Upper lobe of left lung (tissue), 6 donors: ENCODE measurements around the gene ARID4B. TPM values are rescaled to one million over a fixed set of nuclear protein-coding genes. Genes with fewer than 3 reads are reported as not detected.

Experiments
- ATAC-seq, 2 donors: fragments of 200-7000 bp; cut with Tn5 transposase; one replicate each; pipeline ENCODE4 v1.9.1; 2022; ENCODE audit warnings: mild to moderate bottlenecking in 2 of 2, moderate library complexity in 2 of 2; ENCODE audit not compliant: low FRiP score in 2 of 2
- DNase-seq, 2 donors: peaks; one replicate each; pipeline ENCODE4 v3.0.0-alpha.2; 2019 to 2020
- H3K27ac ChIP-seq, 4 donors: fragments of 200-600 bp; sonication (generic); one replicate each; pipeline ENCODE4 v1.5.1; 2016 to 2019
- H3K27me3 ChIP-seq, 4 donors: fragments of 200-600 bp; sonication (generic); one replicate each; pipeline ENCODE4 v1.5.1; 2017 to 2019
- H3K36me3 ChIP-seq, 4 donors: fragments of 200-600 bp; sonication (generic); one replicate each; pipeline ENCODE4 v1.5.1; 2016 to 2019
- H3K4me1 ChIP-seq, 4 donors: fragments of 200-600 bp; sonication (generic); one replicate each; pipeline ENCODE4 v1.5.1; 2018 to 2019
- H3K4me3 ChIP-seq, 4 donors: fragments of 200-600 bp; sonication (generic); one replicate each; pipeline ENCODE4 v1.5.1; 2017 to 2019; ENCODE audit warnings: mild to moderate bottlenecking in 2 of 4, moderate library complexity in 1 of 4
- H3K9me3 ChIP-seq, 4 donors: fragments of 200-600 bp; sonication (generic); one replicate each; pipeline ENCODE4 v1.5.1; 2018 to 2019
- EP300 ChIP-seq, 4 donors: sonication (generic); formaldehyde crosslinking; IDR thresholded peaks; one replicate each; pipeline ENCODE4 v1.5.1; 2017; ENCODE audit warnings: antibody characterized with exemption in 4 of 4, control low read depth in 2 of 4
- POLR2A ChIP-seq, 4 donors: fragments of 450-650 bp; IDR thresholded peaks; one replicate each; pipeline ENCODE4 v1.5.1; 2016 to 2017; ENCODE audit warnings: antibody characterized with exemption in 4 of 4, mild to moderate bottlenecking in 2 of 4
- POLR2AphosphoS5 ChIP-seq, 2 donors: sonication (generic); formaldehyde crosslinking; IDR thresholded peaks; one replicate each; pipeline ENCODE4 v1.5.1; 2017; ENCODE audit warnings: antibody characterized with exemption in 2 of 2
- WGBS, 2 donors: methylation state at CpG; one replicate each; pipeline ENCODE4 v1.1.5; 2017 to 2018; 5-methylcytosine and 5-hydroxymethylcytosine counted together
- total RNA-seq, 6 donors: library from RNA; depleted of rRNA in 4 of 6; stranded (reverse); fragments of >200 nt in 4 of 6; gene quantifications; one replicate each; pipeline versions ENCODE4 v1.1.0 to v1.2.1, GENCODE V29; 2016 to 2021
- TF ChIP-seq, protein P1 (sequence below), 6 experiments: fragments of 450-650 bp in 4 of 6; fragments of 200-600 bp in 2 of 6; sonication (generic) in 2 of 6; IDR thresholded peaks; one replicate each; pipeline ENCODE4 v1.5.1; 2016 to 2019; ENCODE audit warnings: antibody characterized with exemption in 6 of 6
- donor health status: DM: no; HTN: no; CAD: no; lungs with moderate emphysema.
- donor health status: DM: no; HTN: yes; CAD: no; lungs with severe emphysema.

Gene ARID4B, protein sequence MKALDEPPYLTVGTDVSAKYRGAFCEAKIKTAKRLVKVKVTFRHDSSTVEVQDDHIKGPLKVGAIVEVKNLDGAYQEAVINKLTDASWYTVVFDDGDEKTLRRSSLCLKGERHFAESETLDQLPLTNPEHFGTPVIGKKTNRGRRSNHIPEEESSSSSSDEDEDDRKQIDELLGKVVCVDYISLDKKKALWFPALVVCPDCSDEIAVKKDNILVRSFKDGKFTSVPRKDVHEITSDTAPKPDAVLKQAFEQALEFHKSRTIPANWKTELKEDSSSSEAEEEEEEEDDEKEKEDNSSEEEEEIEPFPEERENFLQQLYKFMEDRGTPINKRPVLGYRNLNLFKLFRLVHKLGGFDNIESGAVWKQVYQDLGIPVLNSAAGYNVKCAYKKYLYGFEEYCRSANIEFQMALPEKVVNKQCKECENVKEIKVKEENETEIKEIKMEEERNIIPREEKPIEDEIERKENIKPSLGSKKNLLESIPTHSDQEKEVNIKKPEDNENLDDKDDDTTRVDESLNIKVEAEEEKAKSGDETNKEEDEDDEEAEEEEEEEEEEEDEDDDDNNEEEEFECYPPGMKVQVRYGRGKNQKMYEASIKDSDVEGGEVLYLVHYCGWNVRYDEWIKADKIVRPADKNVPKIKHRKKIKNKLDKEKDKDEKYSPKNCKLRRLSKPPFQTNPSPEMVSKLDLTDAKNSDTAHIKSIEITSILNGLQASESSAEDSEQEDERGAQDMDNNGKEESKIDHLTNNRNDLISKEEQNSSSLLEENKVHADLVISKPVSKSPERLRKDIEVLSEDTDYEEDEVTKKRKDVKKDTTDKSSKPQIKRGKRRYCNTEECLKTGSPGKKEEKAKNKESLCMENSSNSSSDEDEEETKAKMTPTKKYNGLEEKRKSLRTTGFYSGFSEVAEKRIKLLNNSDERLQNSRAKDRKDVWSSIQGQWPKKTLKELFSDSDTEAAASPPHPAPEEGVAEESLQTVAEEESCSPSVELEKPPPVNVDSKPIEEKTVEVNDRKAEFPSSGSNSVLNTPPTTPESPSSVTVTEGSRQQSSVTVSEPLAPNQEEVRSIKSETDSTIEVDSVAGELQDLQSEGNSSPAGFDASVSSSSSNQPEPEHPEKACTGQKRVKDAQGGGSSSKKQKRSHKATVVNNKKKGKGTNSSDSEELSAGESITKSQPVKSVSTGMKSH (N-terminal part only)
- 10 to 100 TPM; 31.1 to 90.1 (median 51.3) TPM for total RNA-seq

DNA sequence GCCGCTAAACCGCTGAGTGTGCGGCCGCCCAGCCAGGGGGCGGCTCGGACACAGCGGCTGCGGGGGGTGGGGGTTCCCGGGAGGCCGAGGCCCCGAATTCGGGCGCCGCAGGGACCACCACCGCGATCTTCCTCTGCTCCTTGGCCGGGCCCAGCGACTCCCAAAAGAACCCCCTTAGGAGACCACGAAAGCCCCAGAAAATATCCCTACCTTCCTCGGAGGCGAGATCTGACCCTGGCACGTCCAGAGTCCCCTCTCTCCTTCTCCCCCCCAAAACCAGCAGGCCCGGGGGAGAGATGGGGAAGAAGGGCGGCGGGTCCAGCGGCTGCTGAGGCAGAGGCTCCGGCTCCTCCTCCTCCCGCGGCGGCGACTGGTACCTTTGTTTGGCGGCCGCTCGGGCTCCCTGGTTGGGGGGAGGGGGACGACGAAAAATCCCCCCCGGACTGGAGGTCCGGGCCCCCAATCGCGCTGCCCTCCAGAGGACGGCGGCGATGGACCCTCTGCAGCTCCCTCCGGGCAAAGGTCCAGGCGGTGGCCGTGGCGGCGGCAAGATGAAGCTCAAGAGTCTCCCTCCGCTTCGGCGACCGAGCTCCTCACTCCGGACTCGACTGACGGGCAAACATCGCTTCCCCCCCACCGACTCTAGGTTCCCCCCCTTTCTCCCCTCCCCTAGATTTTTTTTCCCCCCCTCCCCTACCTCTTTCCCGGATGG lies at the start of gene ARID4B:
Gene ARID4B, minus strand, starts transcription at position 621 of the 712 bp plus-strand sequence. CDS start 1,260 bp downstream, outside the sequence.
- H3K36me3 ChIP-seq, result no peaks in the 10 kb centered on the region
- H3K9me3 ChIP-seq, result no peaks in the 10 kb centered on the region
- peak within 1 kb of the TSS; percentile 95 to 97 (median 96) for H3K27ac ChIP-seq
- no peaks in the 10 kb centered on the region for H3K27me3 ChIP-seq
- TF ChIP-seq POLR2AphosphoS5 (IDR thresholded peaks at IDR 0.05) (peak; percentile 71 to 76), POLR2A (IDR thresholded peaks at IDR 0.05) (peak in 3 of 4 donors; percentile 65 to 95 (median 69)), EP300 (IDR thresholded peaks at IDR 0.05) (no peak)
- TF ChIP-seq, protein P1, sequence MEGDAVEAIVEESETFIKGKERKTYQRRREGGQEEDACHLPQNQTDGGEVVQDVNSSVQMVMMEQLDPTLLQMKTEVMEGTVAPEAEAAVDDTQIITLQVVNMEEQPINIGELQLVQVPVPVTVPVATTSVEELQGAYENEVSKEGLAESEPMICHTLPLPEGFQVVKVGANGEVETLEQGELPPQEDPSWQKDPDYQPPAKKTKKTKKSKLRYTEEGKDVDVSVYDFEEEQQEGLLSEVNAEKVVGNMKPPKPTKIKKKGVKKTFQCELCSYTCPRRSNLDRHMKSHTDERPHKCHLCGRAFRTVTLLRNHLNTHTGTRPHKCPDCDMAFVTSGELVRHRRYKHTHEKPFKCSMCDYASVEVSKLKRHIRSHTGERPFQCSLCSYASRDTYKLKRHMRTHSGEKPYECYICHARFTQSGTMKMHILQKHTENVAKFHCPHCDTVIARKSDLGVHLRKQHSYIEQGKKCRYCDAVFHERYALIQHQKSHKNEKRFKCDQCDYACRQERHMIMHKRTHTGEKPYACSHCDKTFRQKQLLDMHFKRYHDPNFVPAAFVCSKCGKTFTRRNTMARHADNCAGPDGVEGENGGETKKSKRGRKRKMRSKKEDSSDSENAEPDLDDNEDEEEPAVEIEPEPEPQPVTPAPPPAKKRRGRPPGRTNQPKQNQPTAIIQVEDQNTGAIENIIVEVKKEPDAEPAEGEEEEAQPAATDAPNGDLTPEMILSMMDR (IDR thresholded peaks at IDR 0.05), result no peak
- peak in 1 of 2 donors; percentile 93 for DNase-seq
- peaks cover 51 to 65% (median 55%) of the 10 kb centered on the region in 4 donors for H3K4me1 ChIP-seq
- peak; percentile 11 to 51 for ATAC-seq
- 0 to 1% methylated on average over 29 to 40 of the region's 58 CpGs for WGBS, 2 donors
- H3K4me3 ChIP-seq, result peak within 1 kb of the TSS; percentile 67 to 96 (median 88)

DNA sequence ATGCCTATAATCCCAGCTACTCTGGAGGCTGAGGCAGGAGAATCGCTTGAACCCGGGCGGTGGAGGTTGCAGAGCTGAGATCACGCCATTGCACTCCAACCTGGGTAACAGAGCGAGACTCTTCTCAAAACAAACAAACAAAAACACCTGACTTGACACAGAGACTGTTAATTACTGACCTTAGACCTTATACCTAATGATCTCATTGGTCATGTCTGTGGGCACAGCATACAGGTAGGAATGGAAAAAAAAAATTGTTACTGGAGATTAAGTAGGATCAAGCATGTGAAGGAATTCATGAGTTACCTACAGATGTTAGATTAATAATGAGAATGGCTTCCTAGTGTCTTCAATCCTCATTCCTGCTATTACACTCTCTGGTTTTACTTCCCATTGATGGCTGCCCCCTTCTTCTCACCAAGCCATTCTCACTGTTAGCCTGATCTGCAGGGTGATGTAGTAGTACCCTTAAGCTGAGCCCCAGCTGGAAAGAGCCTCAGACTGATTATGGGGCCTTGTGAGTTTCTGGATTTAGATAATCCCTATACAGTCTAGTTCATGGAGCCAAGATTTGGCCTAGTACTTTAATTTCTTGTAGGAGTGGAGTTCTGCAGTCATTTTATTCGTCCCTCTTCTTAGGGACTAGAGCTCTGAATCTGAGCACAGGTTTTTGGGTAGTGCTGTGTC lies 48.1 kb upstream of the ARID4B start:
- peaks cover 0 to 22% (median 5%) of the 10 kb centered on the region in 4 donors for H3K36me3 ChIP-seq
- no peak for DNase-seq
- TF ChIP-seq, protein P1 (IDR thresholded peaks at IDR 0.05), result no peak
- TF ChIP-seq POLR2AphosphoS5 (IDR thresholded peaks at IDR 0.05), result no peak
- H3K9me3 ChIP-seq, result no peaks in the 10 kb centered on the region
- no peak for ATAC-seq
- H3K27ac ChIP-seq, result no peak overlapping the region
- no peak overlapping the region for H3K4me3 ChIP-seq
- H3K27me3 ChIP-seq, result no peaks in the 10 kb centered on the region
- 93 to 96% methylated on average over 6 of the region's 6 CpGs for WGBS, 2 donors
- peaks cover 0 to 4% (median 0%) of the 10 kb centered on the region in 4 donors for H3K4me1 ChIP-seq

DNA sequence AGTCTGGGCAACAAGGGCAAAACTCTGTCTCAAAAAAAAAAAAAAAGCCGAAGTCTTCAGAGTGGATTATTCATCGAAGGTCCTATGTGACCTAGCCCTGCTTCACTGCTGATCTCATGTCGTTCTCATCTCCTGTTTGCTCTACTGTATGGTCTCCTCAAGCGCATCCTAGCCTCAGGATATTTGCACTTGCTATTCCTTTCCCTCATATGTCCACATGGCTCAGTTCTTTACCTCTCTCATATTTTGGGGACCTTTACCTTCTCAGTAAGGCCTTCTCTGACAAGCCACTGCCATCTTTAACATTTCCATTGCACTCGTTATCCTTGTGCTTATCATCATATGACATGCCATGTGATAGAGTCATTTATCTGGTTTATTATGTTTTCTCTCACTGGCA lies 41.8 kb upstream of the ARID4B start:
- WGBS, 2 donors, result 95 to 96% methylated on average over 5 of the region's 5 CpGs
- Histone ChIP-seq H3K27me3 (no peaks in the 10 kb centered on the region), H3K27ac (no peak overlapping the region), H3K9me3 (no peaks in the 10 kb centered on the region), H3K4me3 (no peak overlapping the region), H3K4me1 (peaks cover 0 to 6% (median 6%) of the 10 kb centered on the region in 4 donors), H3K36me3 (no peaks in the 10 kb centered on the region)
- no peak for ATAC-seq
- no peak for TF ChIP-seq POLR2AphosphoS5 (IDR thresholded peaks at IDR 0.05)
- TF ChIP-seq EP300 (IDR thresholded peaks at IDR 0.05), result no peak
- TF ChIP-seq, protein P1 (IDR thresholded peaks at IDR 0.05), result no peak
- no peak for TF ChIP-seq POLR2A (IDR thresholded peaks at IDR 0.05)
- no peak for DNase-seq

DNA sequence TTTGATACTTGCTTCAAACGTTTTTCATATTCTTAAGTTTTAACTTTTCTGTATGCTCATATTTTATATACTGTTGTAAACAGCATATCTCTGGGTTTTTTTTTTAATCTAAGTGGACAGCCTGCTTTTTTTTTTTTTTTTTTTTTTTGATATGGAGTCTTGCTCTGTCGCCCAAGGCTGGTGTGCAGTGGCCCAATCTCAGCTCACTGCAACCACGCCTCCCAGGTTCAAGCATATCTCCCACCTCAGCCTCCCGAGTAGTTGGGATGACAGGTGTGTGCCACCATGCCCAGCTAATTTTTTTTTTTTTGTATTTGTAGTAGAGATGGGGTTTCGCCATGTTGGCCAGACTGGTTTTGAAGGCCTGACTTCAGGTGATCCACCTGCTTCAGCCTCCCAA lies 40.4 kb upstream of the ARID4B start:
- Histone ChIP-seq H3K4me1 (peaks cover 0 to 6% (median 6%) of the 10 kb centered on the region in 4 donors), H3K9me3 (no peaks in the 10 kb centered on the region), H3K4me3 (peak overlapping the region in 1 of 4 donors; percentile 68), H3K27me3 (no peaks in the 10 kb centered on the region), H3K27ac (peak overlapping the region in 2 of 4 donors; percentile 78 to 88), H3K36me3 (no peaks in the 10 kb centered on the region)
- 81 to 82% methylated on average over 5 of the region's 5 CpGs for WGBS, 2 donors
- DNase-seq (no peak), ATAC-seq (no peak)
- TF ChIP-seq POLR2AphosphoS5 (IDR thresholded peaks at IDR 0.05) (no peak), EP300 (IDR thresholded peaks at IDR 0.05) (no peak), POLR2A (IDR thresholded peaks at IDR 0.05) (no peak)
- TF ChIP-seq, protein P1 (IDR thresholded peaks at IDR 0.05), result no peak
